NAMALWA (cell line): ENCODE measurements around the gene EGFL7.

Experiments
- DNase-seq: peaks from one replicate; pipeline ENCODE4 v3.0.0-alpha.2; 2015; ENCODE audit warnings: low spot score

EGFL7 gene

DNA sequence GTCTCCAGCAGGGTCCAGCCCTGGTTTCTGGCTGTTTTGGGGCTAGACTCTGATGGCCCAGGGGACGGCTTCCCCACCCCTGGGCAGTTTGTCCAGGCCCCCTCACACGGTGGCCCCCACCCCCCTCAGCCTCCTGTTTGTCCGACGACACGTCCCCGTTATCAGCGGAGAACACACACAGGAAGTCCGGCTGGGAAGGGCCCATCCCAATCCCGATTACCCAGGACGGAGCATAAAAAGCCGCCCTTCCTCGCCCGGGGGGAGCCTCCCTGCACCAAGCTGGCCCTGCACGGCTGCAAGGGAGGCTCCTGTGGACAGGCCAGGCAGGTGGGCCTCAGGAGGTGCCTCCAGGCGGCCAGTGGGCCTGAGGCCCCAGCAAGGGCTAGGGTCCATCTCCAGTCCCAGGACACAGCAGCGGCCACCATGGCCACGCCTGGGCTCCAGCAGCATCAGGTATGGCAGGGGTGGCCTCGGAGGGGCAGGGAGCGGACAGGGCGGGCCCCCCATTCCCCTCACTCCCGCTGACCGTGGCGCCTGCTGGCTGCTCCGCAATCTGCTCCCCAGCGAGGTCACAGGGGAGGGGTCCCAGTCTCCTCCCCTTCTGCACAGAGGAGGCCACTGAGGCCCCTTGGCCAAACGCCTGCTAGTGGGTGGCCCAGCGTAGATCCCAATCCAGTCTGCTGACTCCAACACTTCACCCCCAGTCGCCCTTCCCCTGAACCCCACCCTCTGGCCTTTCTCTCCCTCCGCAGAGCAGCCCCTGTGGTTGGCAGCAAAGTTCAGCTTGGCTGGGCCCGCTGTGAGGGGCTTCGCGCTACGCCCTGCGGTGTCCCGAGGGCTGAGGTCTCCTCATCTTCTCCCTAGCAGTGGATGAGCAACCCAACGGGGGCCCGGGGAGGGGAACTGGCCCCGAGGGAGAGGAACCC is at the start of gene EGFL7:
EGFL7 (plus strand) TSS at position 261 of the 926 bp plus-strand sequence. CDS start 5,367 bp downstream, outside the sequence.
- no peak for DNase-seq

- DNase-seq: no peak
Measured at GRCh38 chr9:136613824-136614371, 48.8 kb upstream of the EGFL7 start.

DNA sequence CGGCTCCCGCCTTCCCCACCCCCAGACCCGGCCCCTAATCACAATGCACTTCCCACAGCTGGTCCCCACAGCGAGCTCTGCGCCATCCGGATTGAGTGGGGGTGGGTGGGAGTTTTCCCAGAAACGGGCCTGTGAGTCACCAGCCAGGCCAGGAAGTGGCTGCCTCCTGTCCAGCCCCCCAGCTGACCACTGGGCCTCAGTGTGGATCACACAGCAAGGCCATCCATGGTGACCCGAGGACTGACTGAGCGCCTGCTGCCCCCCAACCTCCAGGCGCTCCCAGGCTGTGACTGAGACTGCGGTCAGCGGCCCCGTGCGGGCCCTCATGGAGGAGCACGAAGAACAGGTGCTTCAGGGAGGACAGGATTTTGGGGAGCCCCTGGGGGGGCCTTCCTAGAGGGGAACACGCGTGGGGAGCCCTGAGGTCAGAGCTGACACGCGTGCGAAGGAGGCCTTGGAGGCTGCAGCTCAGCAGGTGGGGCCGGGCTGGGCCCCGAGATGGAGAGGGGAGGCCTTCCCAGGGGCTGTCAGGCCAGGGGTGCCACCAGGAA is 48.3 kb upstream of the EGFL7 start:
- DNase-seq: no peak

DNA sequence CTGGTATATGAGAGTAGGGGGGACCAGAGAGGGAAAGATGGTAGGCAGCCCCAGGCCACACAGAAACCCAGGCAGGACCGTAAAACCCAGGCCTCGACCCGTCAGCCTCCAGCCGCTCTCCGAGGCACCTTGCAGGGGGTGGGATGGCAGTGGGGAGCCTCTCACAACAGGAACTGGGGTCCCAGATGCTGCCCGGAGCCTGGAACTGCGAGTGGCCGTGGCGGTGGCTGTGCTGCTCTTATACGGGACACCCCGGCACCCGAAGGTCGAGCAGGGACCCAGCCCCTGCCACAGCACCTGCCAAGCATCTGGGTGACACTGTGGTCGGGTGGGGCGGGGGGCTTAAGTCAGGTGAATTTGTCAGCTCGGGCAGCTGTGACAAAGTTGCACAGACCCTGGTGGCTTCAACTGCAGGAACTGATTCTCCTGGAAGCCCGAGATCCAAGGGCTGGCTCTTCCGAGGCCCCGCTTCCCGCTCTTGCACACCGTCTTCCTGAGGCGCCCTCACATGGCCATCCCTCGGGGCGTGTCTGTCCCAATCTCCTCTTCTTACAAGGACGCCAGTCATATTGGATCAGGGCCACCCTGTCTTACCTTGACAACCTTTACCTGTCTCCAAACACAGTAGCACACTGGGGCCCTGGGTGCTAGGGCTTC is 47.6 kb upstream of the EGFL7 start:
- DNase-seq: no peak

GRCh38 chr9:136615631-136616306 is 46.9 kb upstream of the EGFL7 start:
- DNase-seq: no peak

GRCh38 chr9:136616307-136616635 is 46.4 kb upstream of the EGFL7 start:
- DNase-seq: no peak

GRCh38 chr9:136616948-136617695 is 45.6 kb upstream of the EGFL7 start:
- DNase-seq: no peak

DNA sequence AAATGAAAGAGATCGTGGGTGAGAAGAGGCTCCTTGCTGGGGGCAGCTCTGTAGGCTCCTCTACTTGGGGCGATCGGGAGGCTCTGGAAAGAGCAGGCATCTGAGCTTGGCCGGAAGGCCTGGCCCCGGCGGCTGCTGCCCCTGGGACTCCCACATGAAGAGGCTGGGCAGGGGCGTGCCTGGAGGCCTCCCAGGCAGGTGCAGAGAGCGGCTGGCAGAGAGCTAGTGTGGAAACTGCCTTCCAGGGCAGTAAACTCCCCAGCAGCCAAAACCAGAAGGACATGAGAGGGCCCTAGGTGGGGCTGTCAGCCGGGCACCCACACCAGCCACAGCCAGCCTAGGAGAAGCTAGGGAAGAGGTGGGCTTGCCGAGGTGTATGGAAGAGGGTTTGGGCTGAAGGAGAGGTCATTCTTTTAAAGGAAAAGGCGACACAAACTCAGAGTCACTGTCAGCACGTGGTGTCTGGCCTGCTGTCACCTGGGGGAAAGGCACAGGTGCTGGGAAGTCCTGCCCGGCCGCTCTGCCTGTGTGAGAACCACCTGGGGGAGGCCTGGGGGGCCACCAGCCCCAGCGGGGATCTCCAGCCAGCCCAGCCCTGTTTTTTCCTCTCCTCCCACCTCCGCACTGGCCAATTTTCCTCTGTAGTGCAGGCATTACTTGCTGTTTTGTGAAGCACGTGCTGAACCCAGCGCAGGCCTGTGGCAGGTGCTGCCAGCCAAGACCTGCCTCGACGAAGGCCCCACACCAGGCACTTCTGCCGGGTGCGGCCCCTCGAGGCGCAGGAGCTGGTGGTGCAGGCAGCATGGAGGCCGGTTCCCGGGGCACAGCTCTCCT is 44.8 kb upstream of the EGFL7 start:
- peak; percentile 74 for DNase-seq

DNA sequence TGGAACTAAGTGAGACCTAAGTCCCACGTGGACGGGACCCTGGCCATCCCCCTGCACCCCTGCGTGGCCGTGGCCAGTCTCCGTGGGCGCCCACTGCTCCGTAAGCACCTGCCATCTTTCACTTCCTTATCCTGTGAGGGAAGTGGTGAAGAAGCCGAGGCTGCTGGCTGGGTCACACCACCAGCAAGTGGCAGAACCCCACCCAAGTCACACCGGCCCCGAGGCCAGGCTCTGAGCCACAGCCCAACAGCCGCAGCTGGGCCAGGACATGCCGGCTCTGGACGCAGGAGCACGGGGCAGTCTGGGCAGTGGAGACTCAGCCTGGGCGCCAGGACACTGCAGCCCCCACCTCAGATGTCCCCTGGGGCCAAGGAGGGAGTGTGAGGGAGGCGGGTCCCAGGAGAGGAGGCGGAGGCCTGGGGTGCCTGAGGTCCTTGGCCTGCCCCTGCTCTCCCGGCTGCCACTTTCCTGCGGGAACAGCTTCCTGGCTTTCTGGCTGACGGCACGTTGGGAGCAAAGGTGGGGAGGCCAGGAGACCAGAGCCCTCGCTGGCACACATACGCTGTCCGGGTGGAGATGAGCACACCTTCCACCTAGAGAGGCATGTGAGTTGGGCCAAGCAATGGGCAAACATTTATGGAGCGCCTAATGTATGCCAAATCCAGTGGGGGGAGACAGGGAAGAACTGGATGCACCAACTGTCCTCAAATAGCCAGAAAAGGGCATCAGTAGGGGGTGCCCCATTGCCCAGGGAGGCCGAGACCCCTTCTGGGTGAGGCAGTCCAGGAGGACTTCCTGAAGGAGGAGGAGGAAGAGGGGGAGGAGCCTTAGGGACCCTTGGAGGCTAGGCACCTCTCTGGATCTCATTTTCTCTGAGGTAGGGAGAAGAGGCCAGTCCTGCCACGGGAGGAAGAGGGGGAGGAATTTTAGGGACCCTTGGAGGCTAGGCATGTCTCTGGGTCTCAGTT is 43.9 kb upstream of the EGFL7 start:
- DNase-seq: peak; percentile 74

GRCh38 chr9:136619742-136620440 is 42.8 kb upstream of the EGFL7 start:
- DNase-seq: no peak

DNA sequence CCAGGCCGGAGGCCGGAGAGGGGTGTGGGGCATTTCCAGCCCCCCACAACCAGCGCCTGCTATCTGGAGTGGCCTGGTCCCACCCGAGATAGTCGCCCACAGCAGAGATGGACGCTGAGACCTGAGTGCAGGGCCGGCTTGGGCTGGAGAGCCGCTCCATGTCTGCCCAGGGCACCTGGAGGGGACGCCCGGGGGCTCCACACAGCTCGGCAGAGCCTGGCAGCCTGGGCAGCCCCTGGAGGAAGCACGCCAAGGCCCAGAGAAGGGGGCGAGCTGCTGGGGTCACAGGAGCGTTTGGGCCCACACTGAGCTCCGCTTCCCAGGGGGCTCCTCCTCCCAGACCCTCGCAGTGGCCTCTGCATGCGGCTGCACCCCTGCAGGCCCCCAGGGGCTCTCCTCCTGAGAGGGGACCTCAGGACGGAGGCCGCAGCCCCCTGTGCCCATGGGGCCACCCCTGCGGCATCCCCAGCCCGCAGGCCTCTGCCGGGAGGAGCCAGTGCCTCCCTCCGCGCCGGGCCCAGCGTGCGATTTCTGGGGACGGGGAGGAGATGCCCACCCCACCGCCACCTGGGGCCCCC is 42.2 kb upstream of the EGFL7 start:
- no peak for DNase-seq

GRCh38 chr9:136621019-136621733 is 41.5 kb upstream of the EGFL7 start:
- DNase-seq: no peak

DNA sequence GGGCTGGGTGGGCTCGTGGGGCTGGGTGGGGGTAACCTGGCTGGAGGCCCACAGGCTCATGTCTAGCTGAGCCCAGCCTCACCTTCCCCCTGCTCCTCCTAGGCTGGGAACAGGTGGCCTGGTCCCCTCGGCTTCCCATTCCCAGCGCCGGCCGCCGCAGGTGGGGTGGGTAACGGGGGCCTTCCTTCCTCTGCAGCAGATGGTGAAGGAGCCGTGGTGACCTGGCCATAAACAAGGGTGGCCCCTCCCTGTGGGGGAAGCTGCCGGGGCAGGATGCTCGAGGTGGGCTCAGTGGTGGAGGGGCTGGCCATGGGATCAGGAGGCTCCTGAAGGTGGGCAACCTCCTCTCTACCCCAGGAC is 41.0 kb upstream of the EGFL7 start:
- DNase-seq: no peak

DNA sequence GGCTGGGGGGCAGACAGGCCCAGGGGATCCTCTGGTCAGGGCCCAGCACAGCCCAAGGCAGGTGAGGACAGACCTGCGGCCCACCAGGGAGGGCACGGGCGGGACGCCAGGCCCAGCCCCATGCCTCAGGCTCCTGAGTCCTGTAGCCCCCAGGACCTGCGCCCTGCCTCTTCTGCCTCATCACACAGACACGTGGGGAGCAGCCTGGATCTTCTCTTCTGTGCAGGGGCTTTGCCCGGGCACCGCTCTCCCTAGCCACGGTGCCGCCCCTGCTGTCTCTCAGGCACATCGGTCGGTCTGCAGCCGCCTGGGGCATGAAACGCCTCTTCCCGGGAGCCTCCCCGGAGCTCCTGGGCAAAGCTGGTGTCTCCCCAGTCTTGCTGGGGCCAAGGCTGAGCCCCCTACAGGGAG is 40.2 kb upstream of the EGFL7 start:
- no peak for DNase-seq

GRCh38 chr9:136623016-136623841 is 39.5 kb upstream of the EGFL7 start:
- no peak for DNase-seq

GRCh38 chr9:136623842-136624183 is 38.9 kb upstream of the EGFL7 start:
- DNase-seq: no peak
